ENCODE results near the gene ABL1. TPM values are rescaled to one million over a fixed set of nuclear protein-coding genes. Genes with fewer than 3 reads are reported as not detected.
"Not testable (repeated sequence)": the region's sequence is repeated elsewhere in the genome, so short reads cannot be mapped to it uniquely, and the experiment has no call there.

The ABL1 gene
- polyA plus RNA-seq (2013, experiment 1 of 2), result 52.1 TPM
- polyA plus RNA-seq (2013, experiment 2 of 2), result 48.5 TPM

DNA sequence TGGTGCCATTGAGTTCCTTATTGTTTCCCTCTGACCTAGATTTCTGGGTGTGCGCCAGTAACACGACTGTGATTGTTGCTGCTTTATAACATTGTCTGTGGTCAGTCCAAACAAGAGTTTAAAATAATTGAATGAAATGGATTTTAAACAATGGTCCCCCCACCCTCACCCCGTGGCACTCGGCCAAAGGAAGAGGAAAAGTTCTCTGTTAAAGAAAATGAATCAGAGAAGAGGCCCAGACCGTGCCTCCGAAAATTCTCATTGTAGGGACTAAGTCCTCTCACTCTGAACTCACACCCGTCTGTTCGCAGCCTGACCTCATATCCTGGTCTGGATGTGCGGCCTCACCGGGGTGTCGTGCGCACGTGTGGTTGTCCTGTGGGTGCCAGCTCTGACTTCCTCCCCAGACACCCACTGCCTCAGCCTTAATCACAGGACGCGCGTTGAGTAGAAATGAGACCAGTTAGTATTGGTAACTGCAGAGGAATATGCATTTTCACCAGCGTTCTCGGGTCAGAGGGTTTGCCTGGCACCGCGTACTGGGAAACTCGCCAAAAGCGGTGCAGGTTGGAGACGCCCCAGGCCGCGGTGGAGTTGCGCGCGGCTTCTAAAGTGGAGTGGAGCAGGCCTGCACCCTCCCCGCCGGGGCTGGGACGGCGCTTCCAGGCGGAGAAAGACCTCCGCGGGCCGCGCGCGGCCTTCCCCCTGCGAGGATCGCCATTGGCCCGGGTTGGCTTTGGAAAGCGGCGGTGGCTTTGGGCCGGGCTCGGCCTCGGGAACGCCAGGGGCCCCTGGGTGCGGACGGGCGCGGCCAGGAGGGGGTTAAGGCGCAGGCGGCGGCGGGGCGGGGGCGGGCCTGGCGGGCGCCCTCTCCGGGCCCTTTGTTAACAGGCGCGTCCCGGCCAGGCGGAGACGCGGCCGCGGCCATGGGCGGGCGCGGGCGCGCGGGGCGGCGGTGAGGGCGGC, at the start of gene ABL1:
Gene ABL1 (plus strand): TSS at position 884 of the 966 bp plus-strand sequence. CDS start 193 bp downstream, outside the sequence.
- 5% methylated on average over 77 of the region's 78 CpGs for WGBS
- H3K27ac ChIP-seq (ENCODE audit: low read depth, low read length), result peak within 1 kb of the TSS; percentile 82

DNA sequence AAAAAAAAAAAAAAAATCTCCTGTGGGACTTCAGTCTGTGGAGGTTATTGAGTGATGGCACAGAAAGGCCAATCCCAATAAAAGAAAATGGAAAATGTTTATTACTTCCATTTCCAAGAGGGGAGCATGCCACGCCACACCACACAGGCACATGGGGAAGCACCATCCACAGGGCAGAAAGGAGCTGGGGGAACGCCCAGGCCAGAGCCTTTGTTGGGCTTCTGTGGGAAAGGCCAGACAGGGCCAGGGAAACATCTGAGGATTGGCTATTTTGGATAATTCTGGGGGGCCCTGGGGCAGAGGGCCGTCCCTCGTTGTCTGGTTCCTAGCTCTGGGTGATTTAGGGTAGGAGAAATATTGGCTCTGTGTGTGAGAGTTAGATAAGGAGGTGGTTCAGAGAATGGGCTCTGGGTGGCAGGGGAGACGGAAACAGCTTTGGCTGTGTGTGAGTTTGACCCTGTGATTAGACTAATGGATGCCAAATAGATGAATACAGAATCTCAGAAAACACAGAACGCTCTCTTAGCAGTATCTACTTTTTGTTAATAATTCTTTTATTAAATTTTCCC, 49.0 kb upstream of the ABL1 start:
- 91% methylated on average over 5 of the region's 6 CpGs for WGBS
- peaks cover 17% of the 10 kb centered on the region for H3K9me3 ChIP-seq (ENCODE audit: insufficient read depth, low read depth, low read length)

More for the DNA sequence above, at the start of gene ABL1:
- Histone ChIP-seq H3K9ac (ENCODE audit: low read depth, low read length) (peak within 1 kb of the TSS; percentile 92), H3K27me3 (ENCODE audit: insufficient read depth, low read length) (no peaks in the 10 kb centered on the region), H3K4me3 (ENCODE audit: low read length) (peak within 1 kb of the TSS; percentile 85), H3K36me3 (ENCODE audit: insufficient read depth, low read length) (no peaks in the 10 kb centered on the region), H3K9me3 (ENCODE audit: insufficient read depth, low read depth, low read length) (no peaks in the 10 kb centered on the region), H3K4me1 (ENCODE audit: insufficient read depth, low read length) (peaks cover 47% of the 10 kb centered on the region)

DNA sequence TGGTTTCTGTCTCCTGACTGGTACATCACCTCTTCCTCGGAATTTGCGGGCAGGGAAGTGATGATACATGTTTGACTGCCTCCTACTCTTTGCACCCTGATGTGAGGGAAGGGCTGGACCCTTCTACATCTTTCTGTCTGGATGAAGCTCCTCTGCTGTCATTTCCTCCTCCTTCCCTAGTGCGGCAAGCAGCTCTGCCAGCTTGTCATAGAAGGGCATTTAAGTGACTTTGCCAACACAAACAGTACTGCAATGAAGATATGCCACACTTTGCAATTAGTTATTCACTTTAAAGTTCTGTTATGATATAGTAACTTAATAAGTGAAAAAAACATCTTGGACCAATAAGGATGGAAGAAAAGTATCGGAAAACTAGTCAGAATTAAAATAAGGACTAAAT, 48.5 kb upstream of the ABL1 start:
- Histone ChIP-seq H3K27me3 (ENCODE audit: insufficient read depth, low read length) (no peaks in the 10 kb centered on the region), H3K27ac (ENCODE audit: low read depth, low read length) (no peak overlapping the region), H3K36me3 (ENCODE audit: insufficient read depth, low read length) (no peaks in the 10 kb centered on the region), H3K9me3 (ENCODE audit: insufficient read depth, low read depth, low read length) (peaks cover 17% of the 10 kb centered on the region), H3K9ac (ENCODE audit: low read depth, low read length) (no peak overlapping the region), H3K4me3 (ENCODE audit: low read length) (no peak overlapping the region), H3K4me1 (ENCODE audit: insufficient read depth, low read length) (0 out of 2 replicates have a peak, but pooled peaks cover 5% of the 10 kb centered on the region)
- 95% methylated on average over 4 of the region's 4 CpGs for WGBS

More for the DNA sequence above, 49.0 kb upstream of the ABL1 start:
- no peak overlapping the region for H3K27ac ChIP-seq (ENCODE audit: low read depth, low read length)
- H3K36me3 ChIP-seq (ENCODE audit: insufficient read depth, low read length), result no peaks in the 10 kb centered on the region
- no peak overlapping the region for H3K9ac ChIP-seq (ENCODE audit: low read depth, low read length)
- H3K4me1 ChIP-seq (ENCODE audit: insufficient read depth, low read length), result 0 out of 2 replicates have a peak, but pooled peaks cover 5% of the 10 kb centered on the region
- no peaks in the 10 kb centered on the region for H3K27me3 ChIP-seq (ENCODE audit: insufficient read depth, low read length)
- no peak overlapping the region for H3K4me3 ChIP-seq (ENCODE audit: low read length)

DNA sequence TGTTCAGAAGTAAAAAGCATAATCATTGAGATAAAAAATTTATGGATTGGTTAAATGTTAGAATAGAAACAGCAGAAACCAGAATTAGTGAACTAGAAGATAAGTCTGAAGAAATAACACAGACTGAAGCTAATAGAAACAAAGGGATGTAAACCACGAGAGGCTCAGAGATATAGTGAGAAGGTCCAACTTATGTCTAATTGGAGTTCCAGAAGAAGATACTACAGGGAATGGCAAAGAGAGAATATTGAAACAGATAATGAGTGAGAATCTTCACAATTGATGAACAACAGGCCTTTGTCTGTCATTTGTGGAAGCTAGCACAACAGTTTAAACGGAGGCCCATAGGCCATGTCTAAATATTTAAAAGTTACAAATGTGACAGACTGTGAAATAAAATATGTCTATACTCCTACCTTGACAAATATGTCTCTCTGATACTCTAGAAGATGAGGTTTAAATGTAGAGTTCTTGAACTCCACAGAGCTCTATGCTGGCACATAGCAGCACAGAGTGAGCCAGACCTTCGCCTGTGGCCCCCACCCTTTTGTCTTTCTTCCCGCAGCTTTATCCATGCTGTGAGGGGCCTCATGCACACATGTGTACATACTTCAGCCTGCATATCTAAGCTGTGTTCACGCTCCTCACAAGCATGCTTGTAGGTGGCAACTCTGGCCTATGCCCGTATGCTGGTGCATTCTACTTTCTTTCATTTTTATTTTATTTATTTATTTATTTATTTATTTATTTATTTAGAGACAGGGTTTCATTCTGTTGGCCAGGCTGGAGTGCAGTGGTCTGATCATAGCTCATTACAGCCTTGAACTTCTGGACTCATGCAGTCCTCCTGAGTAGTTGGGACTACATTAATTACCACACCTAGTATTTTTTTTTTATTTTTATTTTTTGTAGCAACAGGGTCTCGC, 45.0 kb upstream of the ABL1 start:
- WGBS, result 97% methylated on average over 6 of the region's 7 CpGs
- H3K9me3 ChIP-seq (ENCODE audit: insufficient read depth, low read depth, low read length), result peaks cover 17% of the 10 kb centered on the region
- peaks cover 8% of the 10 kb centered on the region; the same call in 1 of the 2 replicates for H3K4me1 ChIP-seq (ENCODE audit: insufficient read depth, low read length)
- H3K9ac ChIP-seq (ENCODE audit: low read depth, low read length), result no peak overlapping the region
- H3K36me3 ChIP-seq (ENCODE audit: insufficient read depth, low read length), result no peaks in the 10 kb centered on the region
- H3K27ac ChIP-seq (ENCODE audit: low read depth, low read length), result no peak overlapping the region
- H3K27me3 ChIP-seq (ENCODE audit: insufficient read depth, low read length), result no peaks in the 10 kb centered on the region
- H3K4me3 ChIP-seq (ENCODE audit: low read length), result no peak overlapping the region

DNA sequence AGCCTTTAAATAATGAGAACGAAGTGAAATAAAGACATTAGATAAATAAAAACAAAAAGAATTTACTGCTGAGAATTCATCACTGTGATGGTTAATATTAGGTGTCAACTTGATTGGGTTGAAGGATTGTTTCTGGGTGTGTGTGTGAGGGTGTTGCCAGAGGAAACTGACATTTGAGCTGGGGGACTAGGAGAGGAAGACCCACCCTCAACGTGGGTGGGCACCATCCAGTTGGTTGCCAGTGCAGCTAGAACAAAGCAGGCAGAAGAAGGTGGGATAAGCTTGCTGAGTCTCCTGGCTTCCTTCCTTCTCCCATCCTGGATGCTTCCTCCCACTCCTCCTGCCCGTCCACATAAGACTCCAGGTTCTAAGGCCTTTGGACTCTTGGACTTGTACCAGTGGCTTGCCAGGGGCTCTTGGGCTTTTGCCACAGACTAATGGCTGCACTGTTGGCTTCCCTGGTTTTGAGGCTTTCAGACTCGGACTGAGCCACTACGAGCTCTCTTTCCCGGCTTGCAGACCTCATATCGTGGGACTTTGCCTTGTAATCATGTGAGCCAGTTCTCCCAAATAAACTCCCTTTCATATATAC, 43.7 kb upstream of the ABL1 start:
- Histone ChIP-seq H3K36me3 (ENCODE audit: insufficient read depth, low read length) (no peaks in the 10 kb centered on the region), H3K27ac (ENCODE audit: low read depth, low read length) (no peak overlapping the region), H3K9me3 (ENCODE audit: insufficient read depth, low read depth, low read length) (peaks cover 17% of the 10 kb centered on the region), H3K9ac (ENCODE audit: low read depth, low read length) (no peak overlapping the region), H3K4me1 (ENCODE audit: insufficient read depth, low read length) (peaks cover 8% of the 10 kb centered on the region; the same call in 1 of the 2 replicates), H3K4me3 (ENCODE audit: low read length) (no peak overlapping the region), H3K27me3 (ENCODE audit: insufficient read depth, low read length) (no peaks in the 10 kb centered on the region)
- WGBS, result 87% methylated on average over 7 of the region's 7 CpGs

DNA sequence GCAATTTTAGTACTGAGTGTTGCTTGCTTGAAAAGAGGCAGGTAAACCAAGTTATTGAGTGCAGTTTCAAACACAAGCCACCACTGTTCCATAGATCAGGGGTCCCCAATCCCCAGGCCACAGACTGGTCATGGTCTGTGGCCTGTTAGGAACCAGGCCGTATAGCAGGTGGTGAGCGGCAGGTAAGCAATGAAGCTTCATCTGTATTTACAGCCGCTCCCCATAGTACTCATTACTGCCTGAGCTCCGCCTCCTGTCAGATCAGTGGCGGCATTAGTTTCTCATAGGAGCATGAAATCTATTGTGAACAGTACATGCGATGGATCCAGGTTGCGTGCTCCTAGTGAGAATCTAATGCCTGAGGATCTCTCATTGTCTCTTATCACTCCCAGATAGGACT, 41.5 kb upstream of the ABL1 start:
- WGBS, result 96% methylated on average over 7 of the region's 7 CpGs
- H3K36me3 ChIP-seq (ENCODE audit: insufficient read depth, low read length), result no peaks in the 10 kb centered on the region
- H3K4me3 ChIP-seq (ENCODE audit: low read length), result no peak overlapping the region
- no peak overlapping the region for H3K27ac ChIP-seq (ENCODE audit: low read depth, low read length)
- H3K4me1 ChIP-seq (ENCODE audit: insufficient read depth, low read length), result peaks cover 7% of the 10 kb centered on the region
- no peak overlapping the region for H3K9ac ChIP-seq (ENCODE audit: low read depth, low read length)
- H3K9me3 ChIP-seq (ENCODE audit: insufficient read depth, low read depth, low read length), result peaks cover 17% of the 10 kb centered on the region
- H3K27me3 ChIP-seq (ENCODE audit: insufficient read depth, low read length), result no peaks in the 10 kb centered on the region

DNA sequence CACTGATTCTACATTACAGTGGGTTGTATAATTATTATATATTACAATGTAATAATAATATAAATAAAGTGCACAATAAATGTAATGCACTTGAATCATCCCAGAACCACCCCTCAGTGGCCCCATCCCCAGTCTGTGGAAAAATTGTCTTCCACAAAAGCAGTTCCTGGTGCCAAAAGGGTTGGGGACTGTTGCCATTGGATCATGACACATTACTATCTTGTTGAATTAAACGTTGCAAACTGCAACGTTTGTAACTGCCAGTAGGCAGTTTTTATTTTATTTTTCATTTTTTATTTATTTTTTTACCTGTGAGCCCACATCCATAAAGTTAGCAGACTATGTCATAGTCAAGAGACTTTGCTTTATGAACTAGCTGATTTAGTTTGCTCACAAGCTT, 41.0 kb upstream of the ABL1 start:
- H3K27me3 ChIP-seq (ENCODE audit: insufficient read depth, low read length); H3K27ac ChIP-seq (ENCODE audit: low read depth, low read length); H3K9ac ChIP-seq (ENCODE audit: low read depth, low read length); H3K4me3 ChIP-seq (ENCODE audit: low read length); H3K36me3 ChIP-seq (ENCODE audit: insufficient read depth, low read length); H3K4me1 ChIP-seq (ENCODE audit: insufficient read depth, low read length): not testable (repeated sequence)
- WGBS, result 85% methylated on average over 2 of the region's 2 CpGs
- peaks cover 12% of the 10 kb centered on the region for H3K9me3 ChIP-seq (ENCODE audit: insufficient read depth, low read depth, low read length)

DNA sequence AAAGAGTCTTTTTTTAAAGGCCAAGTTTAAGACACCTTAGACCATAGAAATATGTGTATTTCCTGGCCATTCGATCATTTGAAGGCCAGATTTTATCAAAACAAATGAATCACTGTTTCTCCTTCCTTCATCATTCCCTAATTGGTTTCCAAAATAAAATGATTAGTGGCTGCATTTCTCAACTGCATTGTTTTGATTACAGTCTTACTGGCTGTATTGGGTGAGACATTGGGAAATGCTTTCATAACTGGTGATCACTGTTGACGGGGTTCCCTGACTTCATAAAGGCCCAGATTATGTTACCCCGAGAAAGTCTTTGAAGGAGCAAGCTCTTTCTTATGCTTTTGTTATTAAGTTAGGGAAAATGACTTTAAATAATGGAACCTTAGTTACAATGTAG, 40.6 kb upstream of the ABL1 start:
- H3K4me3 ChIP-seq (ENCODE audit: low read length); H3K9ac ChIP-seq (ENCODE audit: low read depth, low read length); H3K36me3 ChIP-seq (ENCODE audit: insufficient read depth, low read length); H3K9me3 ChIP-seq (ENCODE audit: insufficient read depth, low read depth, low read length); H3K4me1 ChIP-seq (ENCODE audit: insufficient read depth, low read length); H3K27me3 ChIP-seq (ENCODE audit: insufficient read depth, low read length); H3K27ac ChIP-seq (ENCODE audit: low read depth, low read length): not testable (repeated sequence)
- 95% methylated on average over 2 of the region's 3 CpGs for WGBS

DNA sequence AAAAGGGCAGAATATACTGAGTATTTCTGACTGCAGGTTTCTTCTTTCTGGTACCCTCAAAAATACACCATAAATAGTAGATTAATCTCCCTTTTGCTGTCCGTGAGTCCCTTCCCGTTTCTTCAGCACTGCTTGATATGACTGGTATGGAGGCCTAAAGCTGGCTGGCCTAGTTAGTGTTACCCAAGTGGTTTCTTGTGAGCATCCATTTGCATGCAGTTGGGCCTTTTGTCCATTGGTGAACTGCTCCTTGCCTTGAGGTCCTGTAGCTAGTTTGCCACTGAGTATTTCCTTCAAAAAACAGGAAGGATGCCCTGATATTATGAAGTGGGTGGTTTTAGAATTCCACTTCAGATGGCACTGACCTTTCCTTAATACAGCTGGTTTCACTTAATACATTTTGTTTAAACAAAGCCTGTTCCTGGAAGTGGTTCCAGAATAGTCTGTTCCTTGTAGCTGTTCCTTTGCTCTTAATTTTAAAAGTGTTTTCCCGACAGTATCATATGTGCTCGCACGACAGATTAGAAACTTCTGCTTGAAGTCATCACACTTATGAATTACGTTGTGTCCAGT, 40.0 kb upstream of the ABL1 start:
- H3K9ac ChIP-seq (ENCODE audit: low read depth, low read length), result no peak overlapping the region
- no peak overlapping the region for H3K27ac ChIP-seq (ENCODE audit: low read depth, low read length)
- peaks cover 2% of the 10 kb centered on the region; the same call in 1 of the 2 replicates for H3K9me3 ChIP-seq (ENCODE audit: insufficient read depth, low read depth, low read length)
- WGBS, result 92% methylated on average over 6 of the region's 6 CpGs
- H3K36me3 ChIP-seq (ENCODE audit: insufficient read depth, low read length), result no peaks in the 10 kb centered on the region
- H3K27me3 ChIP-seq (ENCODE audit: insufficient read depth, low read length), result no peaks in the 10 kb centered on the region
- no peak overlapping the region for H3K4me3 ChIP-seq (ENCODE audit: low read length)
- H3K4me1 ChIP-seq (ENCODE audit: insufficient read depth, low read length), result peaks cover 7% of the 10 kb centered on the region

DNA sequence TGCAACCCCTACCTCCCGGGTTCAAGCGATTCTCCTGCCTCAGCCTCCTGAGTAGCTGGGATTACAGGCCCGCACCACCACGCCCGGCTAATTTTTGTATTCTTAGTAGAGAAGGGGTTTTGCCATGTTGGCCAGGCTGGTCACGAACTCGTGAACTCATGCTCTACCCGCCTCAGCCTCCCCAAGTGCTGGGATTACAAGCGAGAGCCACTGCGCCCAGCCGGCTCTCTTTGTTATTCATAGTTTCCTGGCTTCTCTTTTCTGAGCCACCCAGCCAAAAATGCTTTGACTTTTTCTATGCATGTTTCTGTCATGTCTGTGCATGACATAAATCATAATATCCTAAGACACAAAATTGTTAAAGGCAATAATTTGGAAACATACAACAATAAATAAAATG, 31.9 kb upstream of the ABL1 start:
- H3K4me3 ChIP-seq (ENCODE audit: low read length); H3K9ac ChIP-seq (ENCODE audit: low read depth, low read length); H3K9me3 ChIP-seq (ENCODE audit: insufficient read depth, low read depth, low read length); H3K27ac ChIP-seq (ENCODE audit: low read depth, low read length); H3K27me3 ChIP-seq (ENCODE audit: insufficient read depth, low read length); H3K36me3 ChIP-seq (ENCODE audit: insufficient read depth, low read length): not testable (repeated sequence)
- WGBS, result 65% methylated on average over 11 of the region's 11 CpGs
- peaks cover 16% of the 10 kb centered on the region for H3K4me1 ChIP-seq (ENCODE audit: insufficient read depth, low read length)
